ENCODE measurements around the gene COCH.

GRCh38 chr14:30896435-30896834 lies 22.1 kb downstream of the COCH start:
- no peak for TF ChIP-seq CTCF (IDR thresholded peaks at IDR 0.05)
- no peak for TF ChIP-seq EP300 (IDR thresholded peaks at IDR 0.05)
